Hindlimb muscle (tissue), 1 donor: Measurements from ENCODE around the gene MBOAT1. TPM values are rescaled to one million over a fixed set of nuclear protein-coding genes. Genes with fewer than 3 reads are reported as not detected.
A peak's percentile ranks its signal among the peaks of the same experiment; 100 is the strongest.

Experiments used
- DNase-seq: peaks from one replicate; pipeline ENCODE4 v3.0.0-alpha.2; 2013
- polyA plus RNA-seq: library from polyadenylated mRNA; unstranded; fragments of 120-200 nt; gene quantifications from one replicate; pipeline ENCODE4 v1.2.1, GENCODE V29; 2013; ENCODE audit not compliant: insufficient read length

MBOAT1 gene
- polyA plus RNA-seq, 1 donor, result 4.6 TPM

GRCh38 chr6:20233007-20233730, 20.9 kb upstream of the MBOAT1 start:
- DNase-seq, result no peak

- no peak for DNase-seq
These were observed 19.9 kb upstream of the MBOAT1 start for GRCh38 chr6:20232188-20232587.

GRCh38 chr6:20230401-20231119, 18.3 kb upstream of the MBOAT1 start:
- DNase-seq, result no peak

GRCh38 chr6:20229881-20230280, 17.6 kb upstream of the MBOAT1 start:
- DNase-seq, result no peak

GRCh38 chr6:20227350-20227749, 15.1 kb upstream of the MBOAT1 start:
- no peak for DNase-seq

- DNase-seq, result no peak
These were observed 10.9 kb upstream of the MBOAT1 start for GRCh38 chr6:20223141-20223540.

GRCh38 chr6:20221421-20221820, 9.2 kb upstream of the MBOAT1 start:
- DNase-seq, result no peak

- no peak for DNase-seq
These were observed 8.1 kb upstream of the MBOAT1 start for GRCh38 chr6:20220359-20220758.

- no peak for DNase-seq
These were observed 5.6 kb upstream of the MBOAT1 start for GRCh38 chr6:20217891-20218290.

GRCh38 chr6:20217324-20217855, 5.1 kb upstream of the MBOAT1 start:
- DNase-seq, result no peak

GRCh38 chr6:20215310-20215709, 3.0 kb upstream of the MBOAT1 start:
- no peak for DNase-seq

GRCh38 chr6:20213271-20213798, 1.1 kb upstream of the MBOAT1 start:
- DNase-seq, result no peak

GRCh38 chr6:20211941-20212391, 303 bp downstream of the MBOAT1 start:
- peak; percentile 45 for DNase-seq

- DNase-seq, result no peak
These were observed 980 bp downstream of the MBOAT1 start for GRCh38 chr6:20211037-20211940.

- no peak for DNase-seq
These were observed 2.1 kb downstream of the MBOAT1 start for GRCh38 chr6:20210158-20210557.

GRCh38 chr6:20208687-20209378, 3.4 kb downstream of the MBOAT1 start:
- no peak for DNase-seq

- no peak for DNase-seq
These were observed 5.2 kb downstream of the MBOAT1 start for GRCh38 chr6:20207088-20207418.

- DNase-seq, result no peak
These were observed 6.5 kb downstream of the MBOAT1 start for GRCh38 chr6:20205722-20206161.

- DNase-seq, result no peak
These were observed 7.8 kb downstream of the MBOAT1 start for GRCh38 chr6:20204512-20204894.

GRCh38 chr6:20203561-20204511, 8.4 kb downstream of the MBOAT1 start:
- no peak for DNase-seq
